Activated CD8-positive, alpha-beta memory T cell treated with anti-CD3 and anti-CD28 coated beads for 4 hours (primary cell): ENCODE data around the gene PPP4R4.
"Not testable (repeated sequence)": the region's sequence is repeated elsewhere in the genome, so short reads cannot be mapped to it uniquely, and the experiment has no call there.

Experiments
- DNase-seq, 2 donors: peaks; one replicate each; pipeline ENCODE4 v3.0.0-alpha.2; 2020; ENCODE audit warnings: low read depth in 2 of 2

PPP4R4 gene

DNA sequence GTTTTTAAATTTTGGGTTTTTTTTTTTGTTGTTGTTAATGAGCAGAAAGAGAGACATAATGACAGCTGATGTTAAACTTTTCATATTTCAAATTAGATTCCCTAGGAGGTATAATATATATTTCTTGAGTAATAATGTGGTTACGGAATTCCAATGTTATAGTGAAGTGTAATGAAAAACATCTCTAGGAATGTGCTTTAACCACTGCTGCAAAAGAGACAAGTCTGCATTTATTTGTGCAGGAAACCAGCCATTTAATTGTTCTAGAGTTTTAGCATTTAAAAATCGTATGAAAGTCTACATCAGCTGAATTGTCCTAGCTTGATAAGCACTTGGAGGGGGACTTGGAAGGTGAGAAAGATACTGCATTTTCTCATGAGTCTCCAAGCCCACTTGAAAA, 104.6 kb downstream of the PPP4R4 start:
- DNase-seq: no peak

DNA sequence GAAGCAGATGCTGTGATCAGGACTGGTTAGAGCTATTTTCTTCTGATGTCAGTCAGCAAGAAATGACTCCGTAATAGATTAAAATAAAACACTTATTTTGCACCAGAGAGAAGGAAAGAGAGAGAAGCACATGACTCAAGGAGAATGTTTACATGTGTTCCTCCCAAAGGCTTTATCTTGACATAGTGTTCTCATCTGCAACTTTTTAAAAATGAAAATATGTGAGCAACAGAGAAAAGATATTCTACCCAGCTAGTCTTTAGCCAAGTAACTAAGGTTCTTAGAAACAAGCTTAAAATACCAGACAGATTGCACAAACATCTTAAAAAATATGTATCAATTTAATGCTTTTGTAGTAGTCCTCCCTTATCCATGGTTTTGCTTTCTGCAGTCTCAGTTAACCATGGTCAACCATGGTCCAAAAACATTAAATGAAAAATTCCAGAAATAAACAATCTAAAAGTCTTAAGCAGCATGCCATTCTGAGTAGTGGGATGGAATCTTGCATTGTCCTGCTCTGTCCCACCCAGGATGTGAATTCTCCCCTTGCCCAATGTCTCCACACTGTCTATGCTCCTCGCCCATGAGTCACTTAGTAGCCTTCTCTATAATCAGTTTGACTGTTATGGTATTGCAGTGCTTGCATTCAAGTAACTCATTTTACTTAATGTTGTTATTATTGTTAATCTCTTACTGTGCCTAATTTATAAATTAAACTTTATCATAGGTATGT, 109.0 kb downstream of the PPP4R4 start:
- DNase-seq: no peak

DNA sequence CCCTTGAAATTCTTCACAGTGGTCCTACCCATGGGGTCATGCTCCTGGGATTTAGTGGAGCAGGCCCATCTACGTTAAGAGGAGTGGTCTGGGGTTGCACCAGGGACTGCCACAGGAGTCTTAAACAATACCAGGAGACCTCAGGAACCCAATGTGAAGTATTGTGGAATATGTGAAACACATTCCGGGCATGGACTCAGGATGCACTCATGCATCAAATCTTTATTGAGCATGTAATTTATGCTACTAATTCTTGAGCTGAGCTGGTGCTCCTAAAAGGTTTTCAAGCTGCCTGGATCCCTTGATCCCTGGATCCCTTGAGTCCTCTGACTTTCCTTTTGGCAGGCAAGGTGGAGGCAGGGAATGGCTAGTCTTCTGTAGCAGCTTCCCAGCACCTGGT, 110.1 kb downstream of the PPP4R4 start:
- no peak for DNase-seq

DNA sequence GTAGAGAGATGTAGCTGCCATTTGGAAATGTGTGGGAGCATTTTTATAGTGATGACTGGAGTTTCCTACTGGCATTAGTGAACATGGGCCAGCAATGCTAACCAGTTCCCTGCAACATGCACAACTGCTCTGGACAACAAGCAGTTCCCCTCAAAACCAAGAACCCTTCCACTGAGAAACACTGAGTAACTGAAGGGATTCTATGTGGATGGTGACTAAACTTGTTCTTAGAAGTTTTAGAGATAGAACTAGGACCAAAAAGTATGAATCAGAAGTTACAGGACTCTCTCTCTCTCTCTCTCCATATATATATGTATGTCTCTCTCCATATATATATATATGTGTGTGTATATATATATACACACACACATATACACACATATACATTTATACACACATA, 111.0 kb downstream of the PPP4R4 start:
- DNase-seq: no peak

DNA sequence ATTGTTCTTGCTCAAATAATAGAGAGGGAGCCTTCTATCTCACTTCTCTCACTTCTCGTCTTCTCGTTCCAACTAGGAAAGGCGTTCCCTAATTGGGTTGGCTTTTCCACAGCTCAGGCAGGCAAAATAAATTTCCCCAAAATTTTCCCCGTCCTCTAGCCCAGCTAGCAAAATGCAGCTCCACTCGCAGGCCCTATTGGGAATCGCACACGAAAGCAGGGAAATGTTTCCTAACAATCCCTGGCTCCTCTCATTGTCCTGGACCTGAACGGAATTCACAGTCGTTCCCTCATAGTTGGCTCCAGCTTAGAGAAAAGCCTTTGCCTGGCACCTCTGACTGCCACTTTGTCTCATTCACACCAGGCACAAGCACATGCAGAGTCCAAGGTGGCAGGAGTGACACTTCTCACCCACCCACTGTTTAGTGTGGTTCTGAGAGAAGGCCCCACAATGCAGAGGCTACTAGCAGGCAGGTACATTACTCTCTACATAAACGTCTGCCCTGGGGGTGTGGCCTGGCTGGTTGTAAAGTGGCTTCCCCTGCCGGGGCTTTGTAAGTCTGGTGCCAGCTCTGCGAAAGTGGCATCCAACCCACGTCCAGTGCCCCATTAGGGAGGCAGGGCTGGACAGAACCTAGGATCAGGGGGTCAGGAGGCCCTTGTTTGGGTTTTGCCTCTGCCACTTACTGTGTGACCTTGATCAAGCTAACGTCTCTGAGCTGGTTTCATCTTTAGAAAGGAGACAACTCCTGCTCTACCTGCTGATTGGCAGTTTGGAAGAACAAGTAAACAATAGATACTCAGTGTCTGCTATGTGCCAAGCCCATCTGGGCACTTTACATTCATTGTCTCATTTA, 114.7 kb downstream of the PPP4R4 start:
- DNase-seq: no peak

DNA sequence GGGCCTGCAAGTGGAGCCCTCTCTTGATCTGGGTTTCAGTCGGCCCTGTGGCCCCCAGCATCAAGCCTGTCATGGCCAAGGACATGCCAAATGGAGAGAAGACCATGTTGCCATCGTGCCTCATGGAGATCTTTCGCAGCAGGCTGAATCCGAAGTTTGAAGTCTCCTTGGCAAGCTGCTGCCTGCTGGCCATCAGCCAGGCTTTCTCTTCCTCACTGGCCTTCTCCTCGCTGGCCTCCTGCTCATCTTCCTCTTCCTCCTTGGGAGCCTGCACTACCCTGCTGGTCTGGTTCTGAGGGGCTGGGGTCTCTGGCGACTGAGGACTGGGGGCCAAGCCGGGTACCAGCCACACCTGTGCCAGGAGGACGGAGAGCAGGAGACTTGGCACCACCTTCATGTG, 116.1 kb downstream of the PPP4R4 start:
- no peak for DNase-seq

DNA sequence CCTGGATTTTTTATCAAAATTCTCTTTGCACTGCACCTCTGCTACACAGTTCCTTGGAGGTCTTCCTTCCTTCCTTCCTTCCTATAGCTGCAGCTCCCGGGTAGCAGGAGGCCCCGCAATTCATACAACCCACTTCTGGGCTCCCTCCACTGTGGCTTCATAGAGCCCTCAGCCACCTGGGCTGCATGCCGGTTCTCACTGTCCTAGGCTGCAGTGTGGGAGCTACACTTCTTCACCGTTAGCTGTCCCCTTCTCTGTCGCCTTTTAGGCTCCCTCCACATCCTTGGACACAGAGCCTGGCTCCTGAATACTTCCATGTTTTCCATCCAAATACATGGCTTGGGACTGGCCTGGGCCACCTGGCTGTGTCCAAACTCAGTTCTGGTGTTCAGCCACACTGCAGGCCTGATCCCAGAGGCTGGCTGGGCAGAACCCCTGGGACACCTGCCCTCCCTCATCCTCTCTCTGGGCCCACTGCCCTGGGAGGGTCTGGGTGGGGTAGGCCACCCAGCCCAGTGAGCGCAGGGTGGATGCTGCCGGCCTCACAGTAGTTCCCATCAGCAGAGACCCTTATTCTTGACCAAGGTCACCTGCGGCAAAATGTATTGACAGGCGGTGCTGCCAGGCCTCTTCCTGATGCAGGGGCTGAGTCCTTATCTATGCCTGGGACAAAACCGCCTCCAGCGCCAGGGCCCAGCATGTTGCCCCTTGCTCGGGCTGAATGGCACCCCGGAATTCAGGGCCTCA, 117.2 kb downstream of the PPP4R4 start:
- DNase-seq: no peak

DNA sequence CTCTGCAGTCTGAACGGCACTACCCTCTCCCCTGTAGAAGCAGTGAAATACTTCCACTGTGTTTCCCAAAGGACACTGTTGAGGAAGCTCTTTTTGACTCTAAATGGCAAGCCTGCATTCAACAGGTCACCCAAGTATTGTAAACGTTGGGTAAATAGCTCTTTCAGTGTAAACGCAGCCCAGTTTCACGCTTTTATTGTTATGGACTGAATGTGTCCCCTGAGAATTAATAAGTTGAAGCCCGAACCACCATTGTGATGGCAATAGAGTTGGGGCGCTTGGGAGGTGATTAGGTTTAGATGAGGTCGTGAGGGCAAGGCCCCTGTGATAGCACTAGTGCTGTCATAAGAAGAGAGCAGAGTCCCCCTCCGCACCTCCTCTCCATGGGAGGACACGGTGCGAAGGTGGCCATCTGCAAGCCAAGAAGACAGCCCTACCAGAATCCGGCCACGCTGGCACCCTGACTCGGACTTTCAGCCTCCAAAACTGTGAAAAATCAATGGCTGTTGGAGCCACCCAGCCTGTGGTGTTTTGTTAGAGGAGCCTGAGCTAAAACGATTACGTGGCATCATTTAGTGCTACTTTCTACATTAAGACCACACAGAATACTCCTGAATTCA, 117.9 kb downstream of the PPP4R4 start:
- DNase-seq: no peak

DNA sequence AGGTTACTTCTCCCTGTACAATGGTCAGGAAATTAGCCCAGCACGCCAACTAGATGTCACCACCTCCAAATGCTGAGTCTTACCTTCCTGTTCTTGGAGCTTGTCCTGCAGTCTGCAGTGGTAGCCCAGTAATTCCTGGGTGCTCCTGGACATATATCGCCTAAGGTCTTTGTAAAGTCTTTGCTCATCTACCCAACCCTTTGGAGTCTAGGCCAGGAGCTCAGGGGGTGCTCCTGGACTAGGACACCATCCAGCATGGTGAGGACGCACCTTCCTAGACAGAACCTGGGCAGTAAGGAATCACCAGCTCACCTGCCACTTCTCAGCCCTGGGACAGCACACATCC, 118.4 kb downstream of the PPP4R4 start:
- DNase-seq: no peak

DNA sequence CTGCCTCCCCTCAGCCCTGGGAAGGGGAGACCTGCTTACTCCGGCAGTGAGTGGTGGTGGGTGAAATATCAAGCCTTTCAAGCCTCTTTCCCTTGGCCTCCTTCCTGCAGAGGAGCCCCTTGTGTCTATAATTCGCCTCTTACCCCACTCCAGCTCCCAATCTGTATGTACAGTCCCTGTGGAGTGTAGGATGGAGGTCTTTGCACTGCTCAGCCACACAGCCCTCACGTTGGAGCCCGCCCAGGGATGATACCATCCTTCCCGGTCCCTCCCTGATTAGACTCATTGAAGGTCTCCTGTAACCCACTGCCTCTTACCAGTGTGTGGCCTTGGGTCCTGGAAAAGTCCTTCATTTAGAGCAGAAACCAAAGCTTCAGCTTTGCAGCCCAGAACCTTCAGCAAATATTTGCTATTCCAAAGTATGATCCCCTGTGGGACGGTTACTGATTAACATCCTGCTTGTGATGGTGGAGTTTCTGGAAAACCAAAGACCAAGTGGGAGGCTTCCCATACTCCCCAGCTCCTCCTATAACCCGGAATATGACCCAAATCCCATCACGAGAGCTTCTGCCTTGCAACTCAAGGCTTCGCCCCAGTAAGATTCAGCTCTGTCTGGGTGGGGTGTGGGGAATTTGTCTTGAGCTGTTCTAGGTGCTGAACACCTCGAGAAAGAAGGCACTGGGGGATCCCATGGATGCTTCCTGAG, 118.9 kb downstream of the PPP4R4 start, which contains the start of gene SERPINA10:
TSS of gene SERPINA10 (minus strand) at position 397 of the 706 bp plus-strand sequence. CDS start 2,675 bp downstream, outside the sequence.
- no peak for DNase-seq

DNA sequence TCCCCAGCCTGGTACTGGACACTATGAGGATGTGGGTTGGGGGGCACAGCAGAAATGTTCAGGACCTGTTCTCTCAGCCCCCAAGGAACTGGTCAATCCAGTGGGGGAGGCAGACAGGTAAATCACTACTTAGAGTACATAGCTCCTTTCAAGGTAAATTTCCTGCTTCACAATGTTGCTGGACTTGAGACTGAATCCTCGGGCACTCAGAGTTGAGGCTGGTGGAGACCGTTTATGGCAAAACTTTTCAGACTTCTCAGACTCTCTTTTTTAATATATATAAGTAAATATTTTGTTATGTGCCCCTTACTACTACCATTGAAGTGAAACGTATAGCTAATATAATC, 119.4 kb downstream of the PPP4R4 start:
- no peak for DNase-seq

DNA sequence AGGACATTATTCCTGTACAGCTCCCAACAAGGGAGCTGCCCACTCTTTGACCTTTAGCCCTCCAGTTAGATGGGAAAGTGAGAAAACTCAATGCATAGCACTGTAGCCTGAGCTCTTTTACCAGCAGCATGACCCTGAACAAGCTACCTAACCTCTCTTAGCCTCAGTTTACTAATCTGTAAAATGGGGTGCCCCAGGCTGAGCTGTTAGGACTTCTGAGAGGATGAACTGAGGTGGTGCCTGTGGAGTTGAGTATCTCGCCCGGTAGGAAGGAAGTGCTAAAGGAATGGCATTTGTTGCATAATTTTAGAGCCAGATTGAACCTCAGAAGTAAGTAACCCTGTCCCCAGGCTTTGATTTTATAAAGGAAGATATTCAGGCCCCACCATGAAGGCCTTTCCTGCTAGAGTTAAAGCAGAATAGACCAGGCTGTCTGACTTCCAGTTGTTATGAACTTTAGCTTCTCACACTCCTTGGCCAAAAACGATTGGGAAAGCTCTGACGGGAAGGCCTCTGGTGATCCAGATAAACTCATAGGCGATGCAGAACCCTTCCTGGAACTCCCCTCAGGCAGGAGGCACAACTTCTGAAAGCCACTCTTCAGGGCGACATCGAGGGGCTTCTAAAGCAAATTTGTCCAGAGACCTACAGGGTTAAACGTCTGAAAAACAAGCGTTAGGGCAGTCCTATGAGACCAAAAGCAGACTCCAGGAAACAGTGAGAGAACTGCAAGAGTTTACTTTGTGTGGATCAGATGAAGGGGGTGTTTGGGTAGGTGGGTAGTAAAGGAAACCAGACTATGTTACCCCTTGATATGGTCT, 121.4 kb downstream of the PPP4R4 start:
- DNase-seq: no peak

DNA sequence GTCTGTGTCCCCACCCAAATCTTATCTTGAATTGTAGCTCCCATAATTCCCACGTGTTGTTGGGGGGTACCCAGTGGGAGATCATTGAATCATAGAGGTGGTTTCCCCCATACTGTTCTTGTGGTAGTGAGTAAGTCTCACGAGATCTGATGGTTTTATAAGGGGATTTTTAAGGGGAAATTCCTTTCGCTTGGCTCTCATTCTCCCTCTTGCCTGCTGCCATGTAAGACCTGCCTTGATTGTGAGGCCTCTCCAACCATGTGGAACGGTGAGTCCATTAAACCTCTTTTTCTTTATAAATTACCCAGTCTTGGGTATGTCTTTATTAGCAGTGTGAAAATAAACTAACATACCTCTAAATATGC, 122.0 kb downstream of the PPP4R4 start:
- not testable (repeated sequence) for DNase-seq

DNA sequence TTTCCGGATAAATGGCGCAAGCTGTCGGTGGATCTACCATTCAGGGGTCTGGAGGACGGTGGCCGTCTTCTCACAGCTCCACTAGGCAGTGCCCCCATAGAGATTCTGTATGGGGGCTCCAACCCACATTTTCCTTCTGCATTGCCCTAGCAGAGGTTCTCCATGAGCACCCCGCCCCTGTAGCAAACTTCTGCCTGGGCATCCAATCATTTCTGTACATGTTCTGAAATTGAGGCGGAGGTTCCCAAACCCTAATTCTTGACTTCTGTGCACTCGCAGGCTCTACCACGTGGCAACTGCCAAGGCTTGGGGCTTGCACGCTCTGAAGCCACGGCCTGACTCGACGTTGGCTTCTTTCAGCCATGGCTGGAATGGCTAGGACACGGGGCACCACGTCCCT, 124.0 kb downstream of the PPP4R4 start:
- no peak for DNase-seq

DNA sequence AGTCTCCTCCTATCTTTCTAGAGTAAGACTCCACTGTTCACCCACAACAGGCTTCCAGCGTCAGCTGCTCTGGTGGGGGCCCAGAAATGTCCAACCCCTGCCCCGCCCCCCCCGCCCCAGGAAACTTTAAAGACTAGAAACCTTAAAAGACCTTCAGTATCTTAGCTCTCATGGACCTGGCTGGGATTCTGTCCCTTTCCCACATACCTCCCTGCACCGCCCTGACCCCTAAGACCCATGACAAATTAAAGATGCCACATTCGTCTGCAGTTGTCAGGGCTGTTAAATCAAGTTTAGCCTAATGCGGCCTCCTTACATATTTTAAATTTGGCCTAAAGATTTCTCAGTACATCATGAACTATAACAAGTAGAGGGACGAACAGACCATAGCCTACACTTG, 129.0 kb downstream of the PPP4R4 start:
- DNase-seq: no peak

DNA sequence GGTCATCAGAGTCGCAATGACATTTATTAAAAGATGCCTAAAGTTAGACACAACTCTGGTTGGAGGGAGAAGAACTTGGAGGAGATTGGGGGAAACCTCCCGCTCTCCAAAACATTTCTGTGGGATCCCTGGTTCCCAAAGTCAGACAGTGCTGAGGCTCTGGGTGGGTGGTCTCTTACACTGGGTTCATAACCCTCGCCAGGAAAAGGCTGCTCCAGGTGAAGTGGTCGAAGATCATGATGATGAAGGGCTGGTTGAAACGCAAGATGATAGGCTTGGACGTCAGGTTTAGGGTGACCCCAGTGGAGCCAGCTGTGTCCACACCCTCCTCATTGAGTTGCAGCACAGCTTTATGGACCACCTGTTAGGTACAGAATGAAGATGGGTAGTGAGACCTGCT, 130.1 kb downstream of the PPP4R4 start:
- DNase-seq: no peak

DNA sequence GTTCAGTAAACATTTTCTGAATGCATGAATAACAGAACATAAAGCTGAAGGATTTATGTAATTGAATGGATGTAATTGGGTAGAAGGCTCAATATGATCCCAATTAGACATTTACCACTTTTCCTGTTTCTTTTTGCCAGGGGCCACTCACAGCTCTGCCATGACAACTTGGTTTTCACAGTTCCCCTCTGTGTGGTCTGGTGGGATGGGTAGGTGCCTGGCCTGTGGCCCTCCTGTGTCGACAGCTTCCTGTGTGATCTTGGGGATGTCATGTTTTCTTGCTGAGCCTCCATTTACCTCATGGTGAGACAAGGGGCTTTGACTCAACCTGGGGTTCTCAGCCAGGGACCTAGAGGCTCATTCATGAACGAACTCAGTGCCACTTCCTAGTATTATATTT, 131.5 kb downstream of the PPP4R4 start:
- no peak for DNase-seq

DNA sequence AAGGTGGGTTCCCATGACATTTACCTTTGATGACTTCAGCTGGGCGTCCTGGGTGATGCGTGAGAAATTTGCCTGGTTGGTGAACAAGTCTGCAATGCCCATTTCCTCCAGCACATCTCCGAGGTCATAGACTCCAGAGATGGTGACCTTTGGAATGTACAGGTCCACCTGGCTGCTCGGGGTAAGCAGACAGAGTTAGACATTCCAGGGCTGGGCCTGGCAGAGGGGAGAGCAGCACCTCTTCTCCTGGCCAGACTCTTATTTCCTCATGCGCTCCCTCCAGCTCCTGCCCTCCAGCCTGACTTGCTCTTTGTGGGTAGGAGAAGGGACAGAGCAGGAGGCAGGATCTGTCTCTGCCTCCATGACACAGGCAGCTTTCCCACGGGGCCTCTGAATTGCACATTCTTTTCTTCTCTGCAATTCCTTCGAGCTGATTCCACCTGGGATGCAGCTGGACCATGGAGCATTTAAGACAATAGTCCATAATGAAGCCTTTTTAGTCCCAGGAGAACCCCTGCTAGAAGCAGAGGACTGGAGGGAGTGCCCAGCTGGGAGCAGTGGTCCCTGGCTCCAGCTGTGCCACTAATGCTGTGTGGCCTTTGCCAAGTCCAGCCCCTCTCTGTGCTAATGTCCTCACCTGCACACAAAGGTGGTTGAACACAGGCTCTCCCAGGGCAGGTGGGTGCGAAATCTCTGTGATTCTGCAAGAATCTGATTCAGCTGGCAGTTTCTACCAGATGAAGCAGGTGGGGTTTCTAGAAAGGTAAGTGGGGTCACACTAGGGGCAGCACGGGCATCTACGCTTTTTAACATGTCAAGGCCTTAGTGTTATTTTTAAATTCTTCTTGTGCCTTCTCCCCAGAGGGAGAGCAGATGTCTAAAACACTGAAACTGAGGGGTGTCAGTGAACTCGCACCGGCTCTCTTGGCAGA, 132.2 kb downstream of the PPP4R4 start:
- no peak for DNase-seq

DNA sequence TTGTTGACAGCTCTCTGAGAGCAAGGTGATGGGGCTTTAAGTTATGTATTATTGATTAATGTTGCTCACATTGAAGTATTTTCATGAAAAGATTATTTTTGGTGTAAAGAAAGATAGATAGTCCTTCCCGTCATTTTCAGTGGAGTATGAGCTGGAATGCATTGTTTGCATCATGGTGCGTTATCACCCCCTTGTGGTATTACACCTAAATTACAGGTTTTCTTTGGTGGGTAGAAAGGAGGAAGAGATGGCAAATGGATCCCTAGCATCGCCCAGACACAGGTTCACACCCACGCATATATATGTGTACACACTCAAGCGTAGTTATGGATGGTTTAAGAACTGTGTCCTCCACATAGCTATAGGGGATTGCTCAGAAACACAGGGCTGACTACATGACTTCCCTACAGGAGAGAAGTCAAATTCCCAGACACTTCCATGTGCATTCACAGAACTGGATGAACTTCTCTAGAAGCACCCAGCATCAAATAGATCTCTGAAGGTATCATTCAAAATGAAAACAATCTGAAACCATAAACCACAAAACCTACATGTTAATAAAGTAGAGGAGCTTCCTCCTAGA, 133.4 kb downstream of the PPP4R4 start:
- DNase-seq: no peak
